ENCODE measurements around the gene ACHE. TPM values are rescaled to one million over a fixed set of nuclear protein-coding genes. Genes with fewer than 3 reads are reported as not detected.

ACHE gene
- total and polyA plus RNA-seq, 2 of the 13 experiments (the other 11 are each of a cell fraction or from before 2014, with no cell fraction given), result 0.18 to 0.40 TPM

GRCh38 chr7:100888988-100889750, 6.5 kb downstream of the ACHE start, which contains the start of gene UFSP1 (continued):
- TF ChIP-seq ZNF772 (CRISPR knock-in tag; IDR thresholded peaks at IDR 0.05) (peak; percentile 92; the same call in 1 of the 2 replicates), ZNF512 (CRISPR knock-in tag; IDR thresholded peaks at IDR 0.05) (0 out of 2 replicates have a peak, but pooled peaks have one; percentile 35), ZNF225 (CRISPR knock-in tag; IDR thresholded peaks at IDR 0.05) (peak; percentile 81; the same call in 1 of the 2 replicates), ARNT2 (CRISPR knock-in tag; IDR thresholded peaks at IDR 0.05; ENCODE audit: low read depth) (peak; percentile 88), ZIK1 (CRISPR knock-in tag; IDR thresholded peaks at IDR 0.05; ENCODE audit: borderline replicate concordance, low read depth) (0 out of 2 replicates have a peak, but pooled peaks have one; percentile 74), DR1 (CRISPR knock-in tag; IDR thresholded peaks at IDR 0.05) (peak; percentile 85), HIVEP1 (CRISPR knock-in tag; IDR thresholded peaks at IDR 0.05) (peak; percentile 72), KAT7 (CRISPR knock-in tag; IDR thresholded peaks at IDR 0.05; ENCODE audit: borderline replicate concordance) (peak; percentile 6; the same call in 1 of the 2 replicates), MEIS2 (CRISPR knock-in tag; IDR thresholded peaks at IDR 0.05) (peak; percentile 60), HOXA3 (CRISPR knock-in tag; IDR thresholded peaks at IDR 0.05) (peak; percentile 58), CAMTA2 (CRISPR knock-in tag; IDR thresholded peaks at IDR 0.05; ENCODE audit: borderline replicate concordance) (0 out of 2 replicates have a peak, but pooled peaks have one; percentile 87), POLR2AphosphoS5 (IDR thresholded peaks at IDR 0.05; ENCODE audit: low read depth, low read length) (0 out of 2 replicates have a peak, but pooled peaks have one; percentile 53), ZFY (CRISPR knock-in tag; IDR thresholded peaks at IDR 0.05) (peak; percentile 98), MED13 (CRISPR knock-in tag; IDR thresholded peaks at IDR 0.05) (peak; percentile 83), ZNF672 (CRISPR knock-in tag; IDR thresholded peaks at IDR 0.05) (no peak; the same call in 1 of the 2 replicates), ZNF451 (CRISPR knock-in tag; IDR thresholded peaks at IDR 0.05) (peak; percentile 90), SP1 (IDR thresholded peaks at IDR 0.05) (no peak), SP1 (CRISPR knock-in tag; IDR thresholded peaks at IDR 0.05) (peak; percentile 31; the same call in 1 of the 2 replicates), NKX3-1 (CRISPR knock-in tag; IDR thresholded peaks at IDR 0.05) (no peak), NFIB (CRISPR knock-in tag; IDR thresholded peaks at IDR 0.05; ENCODE audit: borderline replicate concordance) (no peak), ZNF891 (CRISPR knock-in tag; IDR thresholded peaks at IDR 0.05) (peak; percentile 86; the same call in 1 of the 2 replicates), ZFP36 (IDR thresholded peaks at IDR 0.05; ENCODE audit: borderline replicate concordance, low read depth, low read length, partially characterized antibody) (no peak), PATZ1 (CRISPR knock-in tag; IDR thresholded peaks at IDR 0.05) (peak; percentile 51; the same call in 1 of the 2 replicates), ONECUT2 (CRISPR knock-in tag; IDR thresholded peaks at IDR 0.05) (no peak)
- TF ChIP-seq, protein P1, sequence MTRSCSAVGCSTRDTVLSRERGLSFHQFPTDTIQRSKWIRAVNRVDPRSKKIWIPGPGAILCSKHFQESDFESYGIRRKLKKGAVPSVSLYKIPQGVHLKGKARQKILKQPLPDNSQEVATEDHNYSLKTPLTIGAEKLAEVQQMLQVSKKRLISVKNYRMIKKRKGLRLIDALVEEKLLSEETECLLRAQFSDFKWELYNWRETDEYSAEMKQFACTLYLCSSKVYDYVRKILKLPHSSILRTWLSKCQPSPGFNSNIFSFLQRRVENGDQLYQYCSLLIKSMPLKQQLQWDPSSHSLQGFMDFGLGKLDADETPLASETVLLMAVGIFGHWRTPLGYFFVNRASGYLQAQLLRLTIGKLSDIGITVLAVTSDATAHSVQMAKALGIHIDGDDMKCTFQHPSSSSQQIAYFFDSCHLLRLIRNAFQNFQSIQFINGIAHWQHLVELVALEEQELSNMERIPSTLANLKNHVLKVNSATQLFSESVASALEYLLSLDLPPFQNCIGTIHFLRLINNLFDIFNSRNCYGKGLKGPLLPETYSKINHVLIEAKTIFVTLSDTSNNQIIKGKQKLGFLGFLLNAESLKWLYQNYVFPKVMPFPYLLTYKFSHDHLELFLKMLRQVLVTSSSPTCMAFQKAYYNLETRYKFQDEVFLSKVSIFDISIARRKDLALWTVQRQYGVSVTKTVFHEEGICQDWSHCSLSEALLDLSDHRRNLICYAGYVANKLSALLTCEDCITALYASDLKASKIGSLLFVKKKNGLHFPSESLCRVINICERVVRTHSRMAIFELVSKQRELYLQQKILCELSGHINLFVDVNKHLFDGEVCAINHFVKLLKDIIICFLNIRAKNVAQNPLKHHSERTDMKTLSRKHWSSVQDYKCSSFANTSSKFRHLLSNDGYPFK (CRISPR knock-in tag; IDR thresholded peaks at IDR 0.05; ENCODE audit: borderline replicate concordance), result peak; percentile 70; the same call in 1 of the 2 replicates

All from HepG2 (cell line).